Keratinocyte (primary cell): ENCODE measurements around the gene RASGEF1B. TPM values are rescaled to one million over a fixed set of nuclear protein-coding genes. Genes with fewer than 3 reads are reported as not detected.

ENCODE experiments used
- DNase-seq: peaks from one replicate; pipeline ENCODE4 v3.0.0-alpha.2; 2011; ENCODE audit warnings: low read depth, missing footprints, low spot score
- FAIRE-seq: peaks from 2 replicates; lab custom pipeline; 2011; peaks lifted over from hg19 to GRCh38; lab: Jason Lieb, UNC
- H2AFZ ChIP-seq: 2 replicates; pipeline ENCODE4 v1.6.0; 2012; ENCODE audit warnings: low read length, control low read depth, inconsistent platforms; ENCODE audit not compliant: control insufficient read depth
- H3K27ac ChIP-seq: 2 replicates; pipeline ENCODE4 v1.5.1; 2011; ENCODE audit warnings: low read length; ENCODE audit not compliant: control insufficient read depth, insufficient read depth
- H3K27me3 ChIP-seq: 3 replicates; pipeline ENCODE4 v1.6.0; 2011; ENCODE audit warnings: low read length; ENCODE audit not compliant: control insufficient read depth, insufficient read depth; ENCODE audit errors: extremely low read depth
- H3K36me3 ChIP-seq, 2 experiments: 2 replicates in 1 of 2; 3 replicates in 1 of 2; pipeline ENCODE4 v1.5.1; 2011; ENCODE audit warnings: low read length in 2 of 2, mild to moderate bottlenecking in 1 of 2; ENCODE audit not compliant: control insufficient read depth in 2 of 2, insufficient read depth in 2 of 2; ENCODE audit errors: extremely low read depth in 1 of 2
- H3K4me1 ChIP-seq: 3 replicates; pipeline ENCODE4 v1.5.1; 2011; ENCODE audit warnings: low read length; ENCODE audit not compliant: control insufficient read depth, insufficient read depth; ENCODE audit errors: extremely low read depth
- H3K4me2 ChIP-seq: 3 replicates; pipeline ENCODE4 v1.6.0; 2011; ENCODE audit warnings: low read depth, low read length; ENCODE audit not compliant: control insufficient read depth, insufficient read depth; ENCODE audit errors: extremely low read depth
- H3K4me3 ChIP-seq, 3 experiments: fragments of 200-600 bp in 1 of 3; sonication (generic) in 1 of 3; 2 replicates in 2 of 3; 3 replicates in 1 of 3; pipeline ENCODE4 v1.5.1; 2011 to 2016; ENCODE audit warnings: low read length in 3 of 3, mild to moderate bottlenecking in 3 of 3, control low read depth in 2 of 3, inconsistent platforms in 1 of 3, low read depth in 1 of 3, mixed read lengths in 1 of 3, mixed run types in 1 of 3, moderate library complexity in 1 of 3; ENCODE audit not compliant: control insufficient read depth in 2 of 3, insufficient read depth in 2 of 3; ENCODE audit errors: extremely low read depth in 1 of 3
- H3K79me2 ChIP-seq: 2 replicates; pipeline ENCODE4 v1.6.0; 2012; ENCODE audit warnings: low read length; ENCODE audit not compliant: control insufficient read depth, insufficient read depth
- H3K9ac ChIP-seq: 3 replicates; pipeline ENCODE4 v1.6.0; 2011; ENCODE audit warnings: low read length; ENCODE audit not compliant: control insufficient read depth, insufficient read depth; ENCODE audit errors: extremely low read depth
- H3K9me1 ChIP-seq: 3 replicates; pipeline ENCODE4 v1.6.0; 2011; ENCODE audit warnings: low read length; ENCODE audit not compliant: control insufficient read depth, insufficient read depth; ENCODE audit errors: extremely low read depth
- H3K9me3 ChIP-seq: 2 replicates; pipeline ENCODE4 v1.5.1; 2012; ENCODE audit warnings: low read depth, low read length; ENCODE audit not compliant: control insufficient read depth
- H4K20me1 ChIP-seq: 3 replicates; pipeline ENCODE4 v1.6.0; 2011; ENCODE audit warnings: low read length; ENCODE audit not compliant: control insufficient read depth, insufficient read depth; ENCODE audit errors: extremely low read depth
- EZH2 ChIP-seq: IDR thresholded peaks from one replicate; pipeline ENCODE4 v1.6.1; 2012; ENCODE audit warnings: inconsistent platforms, mild to moderate bottlenecking, low read length, moderate library complexity
- dilution Hi-C: fragments of 300-500 bp; cut with MboI; formaldehyde crosslinking; loops from one replicate; pipeline ENCODE4 v1.7.0; 2020; ENCODE audit warnings: low sequenced_read_pairs; ENCODE audit not compliant: extremely low pct_ligation_motif_present
- polyA plus RNA-seq, 5 experiments: library from polyadenylated mRNA; depleted of rRNA in 3 of 5; stranded (reverse) in 3 of 5; stranded (forward) in 1 of 5; unstranded in 1 of 5; fragments of >200 nt; gene quantifications; 1 replicate in 1 of 5; 2 replicates in 3 of 5; 3 replicates in 1 of 5; pipeline versions ENCODE4 v1.2.1 to v1.2.3, GENCODE V29; 2011 to 2012; ENCODE audit warnings: missing spikeins in 2 of 5, low read depth in 1 of 5, low replicate concordance in 1 of 5
- TF ChIP-seq, protein P1 (sequence below), 3 experiments: IDR thresholded peaks in 1 of 3; conservative IDR thresholded peaks in 1 of 3; optimal IDR thresholded peaks in 1 of 3; 2 replicates in 2 of 3; 3 replicates in 1 of 3; pipeline versions ENCODE3 to v1.5.1; 2011; ENCODE audit warnings: low read length in 3 of 3, mild to moderate bottlenecking in 3 of 3, moderate library complexity in 2 of 3, control low read depth in 1 of 3, inconsistent platforms in 1 of 3; ENCODE audit not compliant: insufficient read depth in 2 of 3; ENCODE audit errors: extremely low read depth in 1 of 3

The RASGEF1B gene
- polyA plus RNA-seq, 1 donor (not counting 4 experiments of a cell fraction or from before 2014, with no cell fraction given) = 0.68 TPM

GRCh38 chr4:81499840-81500239 is 28.1 kb upstream of the RASGEF1B start:
- no peak for TF ChIP-seq EZH2
- TF ChIP-seq, protein P1, sequence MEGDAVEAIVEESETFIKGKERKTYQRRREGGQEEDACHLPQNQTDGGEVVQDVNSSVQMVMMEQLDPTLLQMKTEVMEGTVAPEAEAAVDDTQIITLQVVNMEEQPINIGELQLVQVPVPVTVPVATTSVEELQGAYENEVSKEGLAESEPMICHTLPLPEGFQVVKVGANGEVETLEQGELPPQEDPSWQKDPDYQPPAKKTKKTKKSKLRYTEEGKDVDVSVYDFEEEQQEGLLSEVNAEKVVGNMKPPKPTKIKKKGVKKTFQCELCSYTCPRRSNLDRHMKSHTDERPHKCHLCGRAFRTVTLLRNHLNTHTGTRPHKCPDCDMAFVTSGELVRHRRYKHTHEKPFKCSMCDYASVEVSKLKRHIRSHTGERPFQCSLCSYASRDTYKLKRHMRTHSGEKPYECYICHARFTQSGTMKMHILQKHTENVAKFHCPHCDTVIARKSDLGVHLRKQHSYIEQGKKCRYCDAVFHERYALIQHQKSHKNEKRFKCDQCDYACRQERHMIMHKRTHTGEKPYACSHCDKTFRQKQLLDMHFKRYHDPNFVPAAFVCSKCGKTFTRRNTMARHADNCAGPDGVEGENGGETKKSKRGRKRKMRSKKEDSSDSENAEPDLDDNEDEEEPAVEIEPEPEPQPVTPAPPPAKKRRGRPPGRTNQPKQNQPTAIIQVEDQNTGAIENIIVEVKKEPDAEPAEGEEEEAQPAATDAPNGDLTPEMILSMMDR (optimal IDR thresholded peaks at IDR 0.05 in 1 of 3, IDR thresholded peaks at IDR 0.05 in 1 of 3, conservative IDR thresholded peaks at IDR 0.05 in 1 of 3; ENCODE audit: extremely low read depth in 1 of 3, insufficient read depth in 2 of 3, low read length in 3 of 3) = no peak
- dilution Hi-C loops = no loop called here
- no peak overlapping the region for H2AFZ ChIP-seq
- H3K27ac ChIP-seq = no peak overlapping the region
- DNase-seq (no peak), FAIRE-seq (no peak)
- no peaks in the 10 kb centered on the region for H3K4me1 ChIP-seq
- no peaks in the 10 kb centered on the region for H3K36me3 ChIP-seq
- H3K9me1 ChIP-seq = peaks cover 3% of the 10 kb centered on the region
- H4K20me1 ChIP-seq = no peaks in the 10 kb centered on the region
- no peak overlapping the region for H3K4me2 ChIP-seq
- no peak overlapping the region for H3K4me3 ChIP-seq
- no peaks in the 10 kb centered on the region for H3K79me2 ChIP-seq
- no peaks in the 10 kb centered on the region for H3K27me3 ChIP-seq
- H3K9me3 ChIP-seq = no peaks in the 10 kb centered on the region
- H3K9ac ChIP-seq = no peak overlapping the region

GRCh38 chr4:81498551-81499099 is 26.9 kb upstream of the RASGEF1B start:
- no peaks in the 10 kb centered on the region for H3K36me3 ChIP-seq
- H3K9me1 ChIP-seq = peaks cover 3% of the 10 kb centered on the region
- no peak overlapping the region for H3K4me2 ChIP-seq
- H4K20me1 ChIP-seq = no peaks in the 10 kb centered on the region
- TF ChIP-seq, protein P1 (optimal IDR thresholded peaks at IDR 0.05 in 1 of 3, IDR thresholded peaks at IDR 0.05 in 1 of 3, conservative IDR thresholded peaks at IDR 0.05 in 1 of 3; ENCODE audit: extremely low read depth in 1 of 3, insufficient read depth in 2 of 3, low read length in 3 of 3) = no peak
- no peak for TF ChIP-seq EZH2
- no peaks in the 10 kb centered on the region for H3K79me2 ChIP-seq
- no peaks in the 10 kb centered on the region for H3K27me3 ChIP-seq
- no peak overlapping the region for H2AFZ ChIP-seq
- H3K4me1 ChIP-seq = no peaks in the 10 kb centered on the region
- no peak overlapping the region for H3K27ac ChIP-seq
- no peak for DNase-seq
- no peak overlapping the region for H3K4me3 ChIP-seq
- no peaks in the 10 kb centered on the region for H3K9me3 ChIP-seq
- H3K9ac ChIP-seq = no peak overlapping the region
- dilution Hi-C loops = no loop called here
- no peak for FAIRE-seq
